ENCODE data around the gene MAGEA9B. TPM values are rescaled to one million over a fixed set of nuclear protein-coding genes. Genes with fewer than 3 reads are reported as not detected.
"Not testable (repeated sequence)": the region's sequence is repeated elsewhere in the genome, so short reads cannot be mapped to it uniquely, and the experiment has no call there.

Gene MAGEA9B
- total RNA-seq, 1 donor from 2014 or later = not detected

DNA sequence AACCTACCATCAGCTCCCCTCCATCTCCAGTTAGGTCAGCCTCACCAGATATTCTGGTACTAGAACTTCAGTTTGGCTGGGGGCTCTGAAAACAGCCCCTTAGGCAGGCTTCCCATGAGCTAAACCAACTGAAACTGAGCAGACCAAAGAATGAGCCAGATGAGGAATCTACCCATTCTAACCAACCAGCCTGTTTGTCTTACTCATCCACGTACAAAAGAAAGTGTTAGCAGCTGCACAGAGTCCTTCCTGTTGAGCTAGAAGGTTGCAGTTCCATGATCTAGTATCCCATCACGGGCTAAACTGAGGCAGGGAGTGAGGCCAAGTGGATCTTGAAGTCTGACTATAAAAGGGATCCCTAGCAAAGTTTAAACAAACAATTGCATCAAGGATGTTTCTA lies 17.5 kb downstream of the MAGEA9B start:
- no peak for TF ChIP-seq EZH2 (IDR thresholded peaks at IDR 0.05)
- no peak for TF ChIP-seq EZH2phosphoT487 (IDR thresholded peaks at IDR 0.05)
- TF ChIP-seq, protein P1, sequence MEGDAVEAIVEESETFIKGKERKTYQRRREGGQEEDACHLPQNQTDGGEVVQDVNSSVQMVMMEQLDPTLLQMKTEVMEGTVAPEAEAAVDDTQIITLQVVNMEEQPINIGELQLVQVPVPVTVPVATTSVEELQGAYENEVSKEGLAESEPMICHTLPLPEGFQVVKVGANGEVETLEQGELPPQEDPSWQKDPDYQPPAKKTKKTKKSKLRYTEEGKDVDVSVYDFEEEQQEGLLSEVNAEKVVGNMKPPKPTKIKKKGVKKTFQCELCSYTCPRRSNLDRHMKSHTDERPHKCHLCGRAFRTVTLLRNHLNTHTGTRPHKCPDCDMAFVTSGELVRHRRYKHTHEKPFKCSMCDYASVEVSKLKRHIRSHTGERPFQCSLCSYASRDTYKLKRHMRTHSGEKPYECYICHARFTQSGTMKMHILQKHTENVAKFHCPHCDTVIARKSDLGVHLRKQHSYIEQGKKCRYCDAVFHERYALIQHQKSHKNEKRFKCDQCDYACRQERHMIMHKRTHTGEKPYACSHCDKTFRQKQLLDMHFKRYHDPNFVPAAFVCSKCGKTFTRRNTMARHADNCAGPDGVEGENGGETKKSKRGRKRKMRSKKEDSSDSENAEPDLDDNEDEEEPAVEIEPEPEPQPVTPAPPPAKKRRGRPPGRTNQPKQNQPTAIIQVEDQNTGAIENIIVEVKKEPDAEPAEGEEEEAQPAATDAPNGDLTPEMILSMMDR (IDR thresholded peaks at IDR 0.05) = no peak
- H3K4me3 ChIP-seq = no peak overlapping the region
- H3F3A ChIP-seq (ENCODE audit: low read depth) = no peaks in the 10 kb centered on the region
- no peaks in the 10 kb centered on the region for H3K79me2 ChIP-seq (ENCODE audit: low read depth)
- peaks cover 10% of the 10 kb centered on the region for H3K9me3 Mint-ChIP-seq
- H3K36me3 Mint-ChIP-seq = no peaks in the 10 kb centered on the region
- no peak overlapping the region for H3K4me3 Mint-ChIP-seq
- H3K27me3 Mint-ChIP-seq (ENCODE audit: insufficient read depth, low read depth) = peaks cover 2% of the 10 kb centered on the region
- H3K4me1 ChIP-seq = no peaks in the 10 kb centered on the region
- no peak for DNase-seq (ENCODE audit: low spot score)
- no peak overlapping the region for H3K9ac ChIP-seq
- H3K4me2 ChIP-seq = no peak overlapping the region
- H3K27me3 ChIP-seq = no peaks in the 10 kb centered on the region
- H4K20me1 ChIP-seq (ENCODE audit: low read depth) = no peaks in the 10 kb centered on the region
- H2AFZ ChIP-seq (replicated peaks) = no peak overlapping the region
- H3K9me3 ChIP-seq (ENCODE audit: low read depth) = no peaks in the 10 kb centered on the region
- H3K4me1 Mint-ChIP-seq = peaks cover 8% of the 10 kb centered on the region
- no peak overlapping the region for H3K27ac ChIP-seq
- H3K36me3 ChIP-seq = no peaks in the 10 kb centered on the region
- no peak overlapping the region for H3K27ac Mint-ChIP-seq

DNA sequence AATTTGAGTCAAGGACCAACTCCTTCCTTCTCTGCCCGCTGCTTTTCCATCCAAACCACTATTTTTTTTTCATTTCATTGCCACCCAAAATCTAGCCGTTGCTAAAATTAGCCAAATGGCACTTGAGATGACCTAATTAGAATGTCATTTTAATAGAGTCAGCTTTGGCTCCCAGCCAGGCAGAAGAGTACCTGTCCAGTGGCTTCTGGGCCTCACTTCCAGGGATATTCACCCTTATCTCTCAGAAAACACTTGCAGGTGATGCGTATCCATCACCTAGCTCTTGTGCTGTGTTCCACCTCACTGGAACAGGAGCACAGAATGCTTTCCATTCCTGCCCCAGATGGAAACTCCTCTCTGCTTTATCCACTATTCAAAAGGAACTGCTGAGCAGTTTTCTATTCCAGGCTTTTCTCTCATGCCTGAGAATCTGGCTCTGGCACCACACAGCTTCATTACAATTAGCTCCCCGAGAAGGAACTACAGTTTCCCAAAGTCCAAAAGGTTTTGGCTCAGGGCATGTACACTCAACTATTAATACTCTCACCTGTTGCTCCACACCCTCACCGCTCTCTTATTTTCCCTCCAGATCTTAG lies 18.5 kb downstream of the MAGEA9B start:
- no peak overlapping the region for H2AFZ ChIP-seq (replicated peaks)
- Mint-ChIP-seq H3K27me3 (ENCODE audit: insufficient read depth, low read depth) (peaks cover 2% of the 10 kb centered on the region), H3K27ac (no peak overlapping the region), H3K36me3 (no peaks in the 10 kb centered on the region), H3K9me3 (peaks cover 10% of the 10 kb centered on the region), H3K4me3 (no peak overlapping the region), H3K4me1 (peaks cover 8% of the 10 kb centered on the region)
- H3K9me3 ChIP-seq (ENCODE audit: low read depth) = no peaks in the 10 kb centered on the region
- H3K9ac ChIP-seq = no peak overlapping the region
- no peak overlapping the region for H3K27ac ChIP-seq
- H3K4me1 ChIP-seq = no peaks in the 10 kb centered on the region
- no peaks in the 10 kb centered on the region for H3K36me3 ChIP-seq
- H4K20me1 ChIP-seq (ENCODE audit: low read depth) = no peaks in the 10 kb centered on the region
- H3K27me3 ChIP-seq = no peaks in the 10 kb centered on the region
- H3F3A ChIP-seq (ENCODE audit: low read depth) = no peaks in the 10 kb centered on the region
- TF ChIP-seq EZH2phosphoT487 (IDR thresholded peaks at IDR 0.05) (no peak), EZH2 (IDR thresholded peaks at IDR 0.05) (no peak)
- TF ChIP-seq, protein P1 (IDR thresholded peaks at IDR 0.05) = no peak
- H3K4me3 ChIP-seq = no peak overlapping the region
- no peak overlapping the region for H3K4me2 ChIP-seq
- H3K79me2 ChIP-seq (ENCODE audit: low read depth) = no peaks in the 10 kb centered on the region
- no peak for DNase-seq (ENCODE audit: low spot score)

DNA sequence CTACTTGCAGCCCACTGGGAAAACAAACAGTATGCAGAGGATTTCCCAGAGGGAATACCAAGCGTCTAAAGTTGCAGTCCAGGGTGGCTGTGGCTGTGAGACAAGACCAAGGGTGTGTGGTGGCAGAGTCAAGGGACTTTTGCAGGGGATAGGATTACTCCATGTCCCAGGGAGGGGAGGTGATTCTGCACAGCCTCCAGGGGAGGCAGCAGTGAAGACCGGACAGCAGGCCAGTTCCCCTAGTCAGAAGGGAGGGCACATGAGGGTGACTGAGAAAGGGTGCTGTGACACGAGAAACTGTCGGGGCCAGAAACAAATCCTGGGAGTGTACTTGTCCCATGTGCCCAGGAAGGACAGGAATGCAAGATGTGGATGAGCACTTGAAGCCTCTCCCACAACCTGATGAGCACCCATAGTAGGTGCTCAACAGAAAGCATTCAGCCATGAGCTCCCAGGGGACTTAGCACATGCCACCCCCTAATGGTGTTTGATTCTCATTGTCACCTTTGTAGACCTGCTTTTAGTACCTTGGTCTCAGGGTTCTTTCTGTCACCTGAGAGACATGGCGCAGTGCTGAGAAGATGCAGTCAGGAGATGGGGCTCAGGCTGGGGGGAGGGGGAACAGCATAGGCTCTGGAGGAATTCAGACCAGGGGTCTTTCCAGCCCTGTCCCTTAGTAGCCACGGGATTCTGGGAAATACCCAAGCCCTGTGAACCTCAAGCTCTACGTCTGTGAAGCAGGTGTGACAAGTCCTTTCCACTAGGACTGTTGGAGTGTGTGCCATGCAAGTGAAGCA lies 19.4 kb downstream of the MAGEA9B start:
- Histone ChIP-seq H3K9ac (no peak overlapping the region), H3K9me3 (ENCODE audit: low read depth) (no peaks in the 10 kb centered on the region), H3K4me3 (no peak overlapping the region), H2AFZ (replicated peaks) (no peak overlapping the region), H3K4me2 (no peak overlapping the region), H3K27ac (no peak overlapping the region), H3K79me2 (ENCODE audit: low read depth) (no peaks in the 10 kb centered on the region), H4K20me1 (ENCODE audit: low read depth) (no peaks in the 10 kb centered on the region), H3K27me3 (no peaks in the 10 kb centered on the region), H3F3A (ENCODE audit: low read depth) (no peaks in the 10 kb centered on the region), H3K4me1 (no peaks in the 10 kb centered on the region), H3K36me3 (no peaks in the 10 kb centered on the region)
- peaks cover 6% of the 10 kb centered on the region for H3K4me1 Mint-ChIP-seq
- no peaks in the 10 kb centered on the region for H3K27me3 Mint-ChIP-seq (ENCODE audit: insufficient read depth, low read depth)
- peaks cover 15% of the 10 kb centered on the region for H3K9me3 Mint-ChIP-seq
- DNase-seq (ENCODE audit: low spot score) = no peak
- H3K27ac Mint-ChIP-seq = no peak overlapping the region
- no peak for TF ChIP-seq EZH2 (IDR thresholded peaks at IDR 0.05)
- no peak overlapping the region for H3K4me3 Mint-ChIP-seq
- no peaks in the 10 kb centered on the region for H3K36me3 Mint-ChIP-seq

DNA sequence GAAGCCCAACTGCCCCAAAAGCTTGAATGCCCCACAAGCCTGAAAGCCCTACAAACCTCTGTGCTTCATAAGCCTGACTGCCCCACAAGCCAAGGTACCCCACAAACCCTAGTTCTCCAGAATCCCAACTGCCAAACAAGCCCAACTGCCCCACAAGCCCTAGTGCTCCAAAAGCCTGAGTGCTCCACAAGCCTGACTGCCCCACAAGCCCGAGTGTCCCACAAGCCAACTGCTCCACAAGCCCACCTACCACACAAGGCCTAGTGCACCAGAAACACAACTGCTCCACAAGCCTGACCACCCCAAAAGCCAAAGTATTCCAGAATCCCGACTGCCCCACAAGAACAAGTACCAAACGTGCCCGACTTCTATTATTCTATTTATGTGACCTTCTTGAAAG lies 23.9 kb downstream of the MAGEA9B start:
- H3K27ac Mint-ChIP-seq = no peak overlapping the region

DNA sequence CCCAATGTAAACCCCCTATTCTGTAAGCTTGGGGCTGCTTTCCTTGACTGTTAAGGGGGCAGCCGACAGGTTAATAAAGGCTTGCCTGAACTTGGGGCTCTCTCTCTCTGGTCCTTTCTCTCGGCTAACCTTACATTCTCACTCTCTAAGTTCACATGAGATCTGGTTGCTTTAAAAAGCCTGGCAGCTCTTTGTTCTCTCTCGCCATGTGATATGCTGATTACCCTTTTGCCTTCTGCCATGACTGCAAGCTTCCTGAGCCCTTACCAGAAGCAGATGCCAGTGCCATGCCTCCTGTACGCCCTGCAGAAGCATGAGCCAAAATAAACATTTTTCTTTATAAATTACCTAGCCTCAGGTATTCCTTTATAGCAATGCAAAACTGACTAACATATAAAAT lies 32.0 kb downstream of the MAGEA9B start:
- not testable (repeated sequence) for H3K27ac Mint-ChIP-seq; H3K27me3 Mint-ChIP-seq (ENCODE audit: insufficient read depth, low read depth); H2AFZ ChIP-seq (replicated peaks); H4K20me1 ChIP-seq (ENCODE audit: low read depth); H3K4me1 ChIP-seq; H3F3A ChIP-seq (ENCODE audit: low read depth); H3K36me3 Mint-ChIP-seq; H3K9ac ChIP-seq; H3K9me3 Mint-ChIP-seq; H3K4me3 ChIP-seq; H3K9me3 ChIP-seq (ENCODE audit: low read depth); H3K79me2 ChIP-seq (ENCODE audit: low read depth); H3K27ac ChIP-seq; H3K4me3 Mint-ChIP-seq; DNase-seq (ENCODE audit: low spot score); H3K27me3 ChIP-seq; H3K4me2 ChIP-seq; H3K36me3 ChIP-seq; H3K4me1 Mint-ChIP-seq

More for the DNA sequence above, 23.9 kb downstream of the MAGEA9B start:
- Histone ChIP-seq H3F3A (ENCODE audit: low read depth) (no peaks in the 10 kb centered on the region), H3K9ac (no peak overlapping the region), H3K79me2 (ENCODE audit: low read depth) (no peaks in the 10 kb centered on the region), H3K27me3 (no peaks in the 10 kb centered on the region), H3K4me1 (no peaks in the 10 kb centered on the region), H2AFZ (replicated peaks) (no peak overlapping the region), H3K36me3 (no peaks in the 10 kb centered on the region), H3K4me2 (no peak overlapping the region), H3K9me3 (ENCODE audit: low read depth) (no peaks in the 10 kb centered on the region), H3K27ac (no peak overlapping the region), H3K4me3 (no peak overlapping the region), H4K20me1 (ENCODE audit: low read depth) (no peaks in the 10 kb centered on the region)
- no peak overlapping the region for H3K4me3 Mint-ChIP-seq
- H3K9me3 Mint-ChIP-seq = peaks cover 15% of the 10 kb centered on the region
- H3K4me1 Mint-ChIP-seq = peaks cover 5% of the 10 kb centered on the region
- no peak for DNase-seq (ENCODE audit: low spot score)
- no peaks in the 10 kb centered on the region for H3K36me3 Mint-ChIP-seq
- no peaks in the 10 kb centered on the region for H3K27me3 Mint-ChIP-seq (ENCODE audit: insufficient read depth, low read depth)
- TF ChIP-seq EZH2phosphoT487 (IDR thresholded peaks at IDR 0.05) (no peak), EZH2 (IDR thresholded peaks at IDR 0.05) (no peak)
- TF ChIP-seq, protein P1 (IDR thresholded peaks at IDR 0.05) = no peak

Measured in neural progenitor cell (in vitro differentiated cells).